Thoracic aorta (tissue), 2 donors: ENCODE measurements around the gene USP10. TPM values are rescaled to one million over a fixed set of nuclear protein-coding genes. Genes with fewer than 3 reads are reported as not detected.

Experiments
- ATAC-seq: fragments of 150-250 bp; one replicate; pipeline ENCODE4 v1.8.0; 2017; ENCODE audit warnings: low read depth; ENCODE audit not compliant: insufficient number of reproducible peaks, low FRiP score
- DNase-seq: peaks from one replicate; pipeline ENCODE4 v3.0.0-alpha.2; 2020; ENCODE audit warnings: low spot score
- H3K27ac ChIP-seq, 2 donors: fragments of 200-600 bp; sonication (generic); 1 replicate in 1 of 2; 2 replicates in 1 of 2; pipeline ENCODE4 v1.5.1; 2016; ENCODE audit warnings: mild to moderate bottlenecking in 2 of 2, moderate library complexity in 2 of 2
- H3K27me3 ChIP-seq: fragments of 200-600 bp; sonication (generic); replicated peaks from 2 replicates; pipeline ENCODE4 v1.6.0; 2016; ENCODE audit warnings: mild to moderate bottlenecking; ENCODE audit not compliant: insufficient read depth
- H3K36me3 ChIP-seq: fragments of 200-600 bp; sonication (generic); one replicate; pipeline ENCODE4 v1.5.1; 2016
- H3K4me1 ChIP-seq, 2 donors: fragments of 200-600 bp; sonication (generic); 1 replicate in 1 of 2; 2 replicates in 1 of 2; pipeline versions ENCODE4 v1.5.1 to v1.6.0; 2016; ENCODE audit warnings: low read depth in 2 of 2, mild to moderate bottlenecking in 1 of 2; ENCODE audit not compliant: control insufficient read depth in 1 of 2
- H3K4me3 ChIP-seq: fragments of 200-600 bp; sonication (generic); 2 replicates; pipeline ENCODE4 v1.5.1; 2016; ENCODE audit warnings: mild to moderate bottlenecking
- H3K9me3 ChIP-seq: fragments of 200-600 bp; sonication (generic); 2 replicates; pipeline ENCODE4 v1.5.1; 2016
- total RNA-seq, 2 donors: library from RNA; depleted of rRNA; stranded (reverse); fragments of >200 nt; gene quantifications; one replicate each; pipeline versions ENCODE4 v1.1.0 to v1.2.3, GENCODE V29; 2016
- TF ChIP-seq, protein P1 (sequence below): fragments of 200-600 bp; sonication (generic); IDR thresholded peaks from one replicate; pipeline ENCODE4 v1.5.1; 2019; ENCODE audit warnings: antibody characterized with exemption

Gene USP10
- total RNA-seq, 2 donors from 2014 or later, result 36.7 to 85.2 TPM

DNA sequence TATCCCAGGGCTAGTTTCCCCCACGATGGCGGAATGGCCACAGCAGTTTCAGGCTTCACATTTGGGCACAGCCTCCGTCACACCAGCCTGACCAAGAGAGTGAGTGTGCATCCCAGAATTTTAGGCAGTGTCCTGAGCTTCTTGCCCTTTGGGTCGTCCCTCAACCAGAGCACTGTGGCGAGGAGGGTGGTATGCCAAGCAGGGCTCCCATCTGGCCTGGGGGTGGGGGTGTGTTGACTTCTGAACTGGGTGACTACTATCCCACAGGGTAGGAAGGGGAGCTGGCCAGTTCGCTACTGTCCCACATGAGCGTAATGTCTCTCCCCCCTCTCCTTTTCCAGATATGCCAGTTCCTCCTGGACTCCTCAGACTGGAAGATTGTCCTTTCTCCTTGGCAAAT, 16.1 kb downstream of the USP10 start:
- H3K36me3 ChIP-seq, result peaks cover 5% of the 10 kb centered on the region
- H3K27ac ChIP-seq, result no peak overlapping the region
- H3K9me3 ChIP-seq, result no peaks in the 10 kb centered on the region
- H3K4me1 ChIP-seq, result peaks cover 0 to 11% of the 10 kb centered on the region in 2 donors
- DNase-seq (no peak), ATAC-seq (no peak)
- TF ChIP-seq, protein P1, sequence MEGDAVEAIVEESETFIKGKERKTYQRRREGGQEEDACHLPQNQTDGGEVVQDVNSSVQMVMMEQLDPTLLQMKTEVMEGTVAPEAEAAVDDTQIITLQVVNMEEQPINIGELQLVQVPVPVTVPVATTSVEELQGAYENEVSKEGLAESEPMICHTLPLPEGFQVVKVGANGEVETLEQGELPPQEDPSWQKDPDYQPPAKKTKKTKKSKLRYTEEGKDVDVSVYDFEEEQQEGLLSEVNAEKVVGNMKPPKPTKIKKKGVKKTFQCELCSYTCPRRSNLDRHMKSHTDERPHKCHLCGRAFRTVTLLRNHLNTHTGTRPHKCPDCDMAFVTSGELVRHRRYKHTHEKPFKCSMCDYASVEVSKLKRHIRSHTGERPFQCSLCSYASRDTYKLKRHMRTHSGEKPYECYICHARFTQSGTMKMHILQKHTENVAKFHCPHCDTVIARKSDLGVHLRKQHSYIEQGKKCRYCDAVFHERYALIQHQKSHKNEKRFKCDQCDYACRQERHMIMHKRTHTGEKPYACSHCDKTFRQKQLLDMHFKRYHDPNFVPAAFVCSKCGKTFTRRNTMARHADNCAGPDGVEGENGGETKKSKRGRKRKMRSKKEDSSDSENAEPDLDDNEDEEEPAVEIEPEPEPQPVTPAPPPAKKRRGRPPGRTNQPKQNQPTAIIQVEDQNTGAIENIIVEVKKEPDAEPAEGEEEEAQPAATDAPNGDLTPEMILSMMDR, result no peak
- H3K4me3 ChIP-seq, result no peak overlapping the region
- no peaks in the 10 kb centered on the region for H3K27me3 ChIP-seq

DNA sequence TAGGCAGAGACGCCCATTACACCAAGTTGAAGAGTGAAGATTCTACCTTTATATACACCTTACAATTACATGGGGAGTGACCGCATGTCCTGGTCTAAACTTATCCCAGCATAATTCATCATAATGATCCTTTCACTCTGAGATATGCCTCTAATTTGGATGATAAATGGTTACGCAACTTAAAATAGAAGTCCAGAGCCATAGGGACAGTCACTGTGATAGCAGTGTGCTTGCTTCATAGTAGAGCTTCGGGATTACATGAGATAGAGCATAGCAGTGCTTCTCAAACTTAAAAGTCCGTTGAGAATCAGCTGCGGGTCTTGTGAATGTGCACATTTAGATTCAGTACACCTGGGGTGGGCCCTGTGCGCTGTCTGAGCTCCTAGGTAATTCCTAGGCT, 16.9 kb downstream of the USP10 start:
- Histone ChIP-seq H3K4me1 (peaks cover 0 to 11% of the 10 kb centered on the region in 2 donors), H3K4me3 (no peak overlapping the region), H3K27ac (no peak overlapping the region), H3K36me3 (peaks cover 5% of the 10 kb centered on the region), H3K27me3 (no peaks in the 10 kb centered on the region), H3K9me3 (no peaks in the 10 kb centered on the region)
- ATAC-seq (no peak), DNase-seq (no peak)
- TF ChIP-seq, protein P1, result no peak

DNA sequence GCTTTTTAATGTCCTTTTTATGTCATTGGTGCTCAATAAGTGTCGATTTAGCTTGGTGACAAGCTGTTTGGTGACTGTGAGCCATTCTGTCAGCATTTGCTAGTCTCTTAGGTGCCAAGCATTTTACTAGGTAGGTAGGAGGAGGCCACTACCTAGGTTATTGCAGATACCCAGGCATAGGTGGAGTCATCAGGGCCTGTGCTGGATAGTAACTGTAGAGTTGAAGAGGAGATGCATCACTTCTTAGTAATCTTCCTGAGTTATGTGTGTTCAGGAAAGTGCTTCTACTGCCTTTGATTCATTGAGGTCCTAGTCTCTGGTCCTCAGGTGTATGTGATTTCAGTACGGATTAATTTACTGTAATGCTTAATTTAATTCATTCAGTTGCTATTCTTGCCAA, 17.7 kb downstream of the USP10 start:
- TF ChIP-seq, protein P1, result no peak
- no peak for DNase-seq
- Histone ChIP-seq H3K27me3 (no peaks in the 10 kb centered on the region), H3K9me3 (no peaks in the 10 kb centered on the region), H3K4me1 (peaks cover 0 to 6% of the 10 kb centered on the region in 2 donors), H3K4me3 (no peak overlapping the region), H3K36me3 (peaks cover 5% of the 10 kb centered on the region), H3K27ac (no peak overlapping the region)
- no peak for ATAC-seq

DNA sequence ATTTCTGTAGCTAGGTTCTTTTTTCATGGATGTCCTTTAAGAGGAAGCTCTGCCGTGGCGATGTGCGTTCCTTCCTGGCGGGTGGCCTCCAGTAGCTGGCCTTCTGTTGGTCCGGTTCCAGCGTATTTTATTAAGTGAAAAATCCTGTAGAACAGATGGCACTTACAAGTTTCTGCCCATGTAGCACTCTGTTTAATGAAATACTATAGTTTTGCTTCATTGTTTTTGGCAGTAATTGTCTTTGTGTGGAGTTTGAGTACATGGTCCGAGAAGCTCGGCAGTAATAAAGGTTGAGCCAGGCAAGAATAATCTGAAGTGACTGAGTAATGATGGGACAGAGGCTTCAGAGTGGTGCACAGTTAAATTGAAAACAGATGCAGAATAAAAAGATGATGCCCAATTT, 20.4 kb downstream of the USP10 start:
- ATAC-seq, result no peak
- H3K27ac ChIP-seq, result no peak overlapping the region
- TF ChIP-seq, protein P1, result no peak
- no peaks in the 10 kb centered on the region for H3K9me3 ChIP-seq
- peaks cover 5% of the 10 kb centered on the region for H3K36me3 ChIP-seq
- peaks cover 0 to 8% of the 10 kb centered on the region in 2 donors for H3K4me1 ChIP-seq
- no peak for DNase-seq
- no peaks in the 10 kb centered on the region for H3K27me3 ChIP-seq
- H3K4me3 ChIP-seq, result no peak overlapping the region

DNA sequence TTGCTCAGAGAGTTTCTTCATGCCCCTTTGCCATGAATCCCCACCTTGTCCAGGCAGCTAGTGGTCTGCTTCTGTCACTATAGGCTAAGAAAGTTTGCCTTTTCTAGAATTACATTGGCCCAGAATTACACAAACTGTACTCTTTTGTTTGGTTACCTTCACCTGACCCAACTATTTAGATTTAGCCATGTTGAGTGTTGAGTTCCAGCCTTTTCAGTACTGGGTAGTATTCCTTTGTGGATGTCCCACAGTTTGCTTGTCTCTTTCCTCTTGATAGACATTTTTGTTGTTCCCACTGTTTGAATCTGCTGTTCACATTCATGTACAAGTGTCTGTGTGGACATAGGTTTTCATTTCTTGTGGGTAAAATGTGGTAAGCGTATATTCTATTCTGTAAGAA, 22.3 kb downstream of the USP10 start:
- no peaks in the 10 kb centered on the region for H3K9me3 ChIP-seq
- ATAC-seq (no peak), DNase-seq (no peak)
- no peak overlapping the region for H3K27ac ChIP-seq
- TF ChIP-seq, protein P1, result no peak
- H3K27me3 ChIP-seq, result no peaks in the 10 kb centered on the region
- peaks cover 5% of the 10 kb centered on the region for H3K36me3 ChIP-seq
- H3K4me3 ChIP-seq, result no peak overlapping the region
- H3K4me1 ChIP-seq, result peaks cover 0 to 19% of the 10 kb centered on the region in 2 donors
